GM12874 (cell line): Measurements from ENCODE around the gene CEP120.

ENCODE experiments used
- TF ChIP-seq, protein P1 (sequence below): IDR thresholded peaks from 2 replicates; pipeline ENCODE4 v1.5.1; 2011; ENCODE audit warnings: low read depth, mild to moderate bottlenecking, control low read depth, low read length, moderate library complexity; ENCODE audit not compliant: insufficient read depth

Gene CEP120

GRCh38 chr5:123425431-123425830, 2.2 kb upstream of the CEP120 start:
- TF ChIP-seq, protein P1, sequence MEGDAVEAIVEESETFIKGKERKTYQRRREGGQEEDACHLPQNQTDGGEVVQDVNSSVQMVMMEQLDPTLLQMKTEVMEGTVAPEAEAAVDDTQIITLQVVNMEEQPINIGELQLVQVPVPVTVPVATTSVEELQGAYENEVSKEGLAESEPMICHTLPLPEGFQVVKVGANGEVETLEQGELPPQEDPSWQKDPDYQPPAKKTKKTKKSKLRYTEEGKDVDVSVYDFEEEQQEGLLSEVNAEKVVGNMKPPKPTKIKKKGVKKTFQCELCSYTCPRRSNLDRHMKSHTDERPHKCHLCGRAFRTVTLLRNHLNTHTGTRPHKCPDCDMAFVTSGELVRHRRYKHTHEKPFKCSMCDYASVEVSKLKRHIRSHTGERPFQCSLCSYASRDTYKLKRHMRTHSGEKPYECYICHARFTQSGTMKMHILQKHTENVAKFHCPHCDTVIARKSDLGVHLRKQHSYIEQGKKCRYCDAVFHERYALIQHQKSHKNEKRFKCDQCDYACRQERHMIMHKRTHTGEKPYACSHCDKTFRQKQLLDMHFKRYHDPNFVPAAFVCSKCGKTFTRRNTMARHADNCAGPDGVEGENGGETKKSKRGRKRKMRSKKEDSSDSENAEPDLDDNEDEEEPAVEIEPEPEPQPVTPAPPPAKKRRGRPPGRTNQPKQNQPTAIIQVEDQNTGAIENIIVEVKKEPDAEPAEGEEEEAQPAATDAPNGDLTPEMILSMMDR = no peak

DNA sequence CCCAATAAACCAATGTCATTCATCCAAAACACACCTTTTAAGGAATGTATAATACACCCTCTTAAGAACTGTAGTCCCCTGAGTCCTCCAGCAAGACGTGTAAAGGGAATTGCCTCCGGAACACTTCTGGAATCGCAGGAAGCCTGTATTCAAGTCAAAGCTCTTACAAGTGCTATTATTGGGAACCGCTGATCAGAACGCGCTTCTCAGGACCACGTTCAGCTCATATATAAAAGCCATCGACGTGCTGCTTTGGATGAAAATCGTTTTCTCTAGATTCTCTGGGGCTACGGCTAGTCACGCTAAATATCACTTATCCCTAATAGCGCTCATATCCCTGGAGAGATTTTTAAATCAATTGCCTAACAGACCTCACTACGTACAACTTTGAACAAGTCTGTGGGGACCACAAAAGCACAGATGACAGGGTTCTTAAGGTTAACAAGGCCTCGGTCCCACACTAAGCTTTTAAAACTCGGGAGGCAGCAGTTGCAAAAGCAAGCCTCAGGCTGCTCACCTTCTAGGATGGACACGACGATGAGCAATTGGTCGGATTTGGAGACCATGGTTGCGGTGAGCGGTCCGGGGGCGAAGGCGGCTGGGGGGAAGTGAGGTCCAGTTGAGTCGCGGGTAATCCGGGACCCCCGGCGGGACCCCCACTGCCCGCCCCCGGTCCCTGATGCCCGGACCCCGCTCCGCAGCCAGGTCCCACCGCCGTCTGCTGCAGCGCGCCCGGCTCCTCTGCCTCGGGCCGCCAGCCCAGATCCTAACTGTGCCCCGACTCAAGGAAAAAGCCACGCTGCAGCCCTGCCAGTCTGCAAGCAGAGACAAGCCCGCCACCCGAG, 548 bp downstream of the CEP120 start:
- TF ChIP-seq, protein P1 = no peak

DNA sequence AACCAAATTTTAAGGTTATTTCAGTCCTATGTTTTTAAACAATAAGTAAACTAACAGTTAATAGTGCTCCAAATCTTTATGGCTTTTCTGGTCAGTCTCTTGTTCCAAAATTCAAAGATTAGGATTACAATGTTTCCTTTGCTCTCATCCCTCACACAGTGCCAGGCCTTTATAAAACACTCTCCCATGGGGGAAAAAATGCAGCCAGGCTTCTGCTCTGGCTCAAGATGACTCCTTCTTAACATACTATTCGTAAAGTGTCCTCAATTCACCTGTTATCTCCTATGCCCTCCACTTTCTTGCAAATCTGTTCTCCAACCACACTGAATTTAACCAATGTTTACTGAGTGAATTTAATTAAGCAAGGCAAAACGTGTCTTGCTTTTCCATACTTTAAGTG, 1.4 kb downstream of the CEP120 start:
- TF ChIP-seq, protein P1 = no peak

DNA sequence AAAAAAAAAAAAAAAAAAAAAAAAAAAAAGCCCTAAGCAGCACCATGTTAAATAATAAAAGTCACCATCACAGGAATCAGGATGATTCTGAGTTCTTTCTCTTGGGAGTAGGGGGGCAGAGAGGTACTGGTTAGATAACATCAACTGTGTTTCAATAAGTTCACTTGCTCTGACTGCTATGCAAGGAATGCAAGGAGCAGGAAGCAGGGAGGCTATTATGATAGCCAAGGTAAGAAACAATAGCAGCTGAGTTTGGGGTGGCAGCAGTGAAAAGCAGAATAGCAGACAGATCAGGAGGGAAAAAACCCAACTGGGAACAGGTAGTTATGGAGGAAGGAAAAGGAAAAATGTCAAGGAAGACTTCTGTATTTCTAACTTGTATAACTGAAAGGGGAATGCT, 8.2 kb downstream of the CEP120 start:
- TF ChIP-seq, protein P1 = no peak

- TF ChIP-seq, protein P1 = no peak
These were observed 11.0 kb downstream of the CEP120 start for GRCh38 chr5:123412206-123412605.

DNA sequence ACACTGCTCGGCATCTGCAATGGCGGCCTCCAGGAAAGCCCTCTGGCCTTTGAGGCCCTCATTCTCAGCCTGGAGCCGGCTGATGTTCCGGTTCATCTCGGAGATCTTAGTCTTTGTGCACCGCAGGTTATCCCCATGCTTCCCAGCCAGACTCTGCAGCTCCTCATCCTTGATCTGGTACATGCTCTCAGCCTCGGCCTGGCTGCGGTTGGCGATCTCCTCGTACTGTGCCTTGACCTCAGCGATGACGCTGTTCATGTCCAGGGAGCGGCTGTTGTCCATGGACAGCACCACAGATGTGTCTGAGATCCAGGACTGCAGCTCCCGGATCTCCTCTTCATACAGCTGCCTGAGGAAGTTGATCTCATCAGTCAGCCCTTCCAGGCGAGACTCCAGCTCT, 21.9 kb downstream of the CEP120 start:
- TF ChIP-seq, protein P1 = no peak

DNA sequence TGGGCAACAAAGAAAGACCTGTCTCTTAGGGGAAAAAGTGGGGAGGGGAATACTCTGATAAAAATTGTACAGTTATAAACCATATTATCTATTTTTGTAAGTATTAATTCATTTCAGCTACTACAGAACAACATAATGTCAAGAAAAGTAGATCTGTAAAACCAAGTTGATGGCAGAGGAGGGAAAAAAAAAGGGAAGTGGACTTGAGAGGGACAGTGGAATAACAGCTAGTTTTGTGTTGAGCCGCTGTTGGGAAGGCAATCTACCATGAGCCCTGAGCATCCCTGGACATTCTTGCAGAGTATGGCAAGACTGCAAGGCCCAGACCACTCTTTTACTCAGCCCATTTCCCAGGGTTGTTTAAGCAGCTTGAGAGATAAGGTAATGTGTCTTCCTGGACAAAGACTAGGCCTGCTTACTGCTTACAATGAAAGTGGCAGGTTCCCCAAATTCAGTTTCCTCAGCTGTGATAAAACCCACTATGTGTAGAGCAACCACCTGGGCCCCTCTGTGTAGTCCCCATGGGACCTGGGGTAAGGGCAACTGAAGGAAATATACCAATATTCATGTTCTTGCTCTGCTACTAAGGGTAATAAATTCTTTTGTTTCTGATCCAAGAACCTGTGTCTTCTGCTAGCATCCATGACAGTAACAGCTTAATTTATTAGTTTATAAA, 25.0 kb downstream of the CEP120 start:
- TF ChIP-seq, protein P1 = no peak
